ENCODE data around the gene KIAA0825. TPM values are rescaled to one million over a fixed set of nuclear protein-coding genes. Genes with fewer than 3 reads are reported as not detected.
"Not testable (repeated sequence)": the region's sequence is repeated elsewhere in the genome, so short reads cannot be mapped to it uniquely, and the experiment has no call there.

KIAA0825 gene
- total RNA-seq, 2 donors from 2014 or later: 2.6 to 3.0 TPM

DNA sequence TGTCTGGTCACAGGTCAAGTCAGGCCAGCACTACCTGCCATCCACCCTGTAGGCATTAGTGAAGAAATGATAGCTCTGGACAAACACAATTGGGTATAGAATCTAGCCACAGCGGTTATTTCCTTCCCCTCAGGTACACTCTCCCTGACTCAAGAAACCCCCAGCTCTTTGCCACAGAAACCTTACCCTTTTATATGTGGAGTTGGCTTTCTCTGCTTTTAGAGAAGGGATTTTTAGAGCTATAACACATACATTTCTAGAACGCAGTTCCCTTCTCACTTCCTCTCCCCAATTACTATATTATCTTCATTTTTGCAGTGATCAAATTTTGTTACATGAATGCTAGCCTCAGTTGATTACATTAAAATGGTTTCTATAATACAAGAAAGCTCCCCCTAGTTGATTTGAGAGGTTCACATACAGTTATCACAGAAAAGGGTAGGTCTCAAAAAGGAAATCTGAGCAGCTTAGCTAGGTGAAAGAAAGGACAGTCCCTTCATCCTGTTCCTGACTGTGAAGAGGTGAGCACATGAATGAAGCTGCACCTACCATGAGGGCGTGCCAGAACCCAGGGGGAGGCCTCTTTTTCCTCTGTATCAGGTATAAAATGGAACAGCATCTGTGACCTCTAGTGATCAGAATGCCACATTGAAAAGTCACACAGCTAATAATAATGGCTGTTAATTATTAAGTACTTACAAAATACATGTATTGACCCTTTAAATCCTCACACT lies 425.6 kb downstream of the KIAA0825 start:
- no peaks in the 10 kb centered on the region for H3K27me3 Mint-ChIP-seq
- ATAC-seq (no peak), DNase-seq (no peak)
- H3K9me3 ChIP-seq (ENCODE audit: control insufficient read depth, low read length, poor library complexity, severe bottlenecking): no peaks in the 10 kb centered on the region
- no peaks in the 10 kb centered on the region for H3K4me1 Mint-ChIP-seq
- no peak overlapping the region for H3K4me3 Mint-ChIP-seq
- H3K36me3 Mint-ChIP-seq (ENCODE audit: low read depth): no peaks in the 10 kb centered on the region
- H3K27ac Mint-ChIP-seq: no peak overlapping the region

DNA sequence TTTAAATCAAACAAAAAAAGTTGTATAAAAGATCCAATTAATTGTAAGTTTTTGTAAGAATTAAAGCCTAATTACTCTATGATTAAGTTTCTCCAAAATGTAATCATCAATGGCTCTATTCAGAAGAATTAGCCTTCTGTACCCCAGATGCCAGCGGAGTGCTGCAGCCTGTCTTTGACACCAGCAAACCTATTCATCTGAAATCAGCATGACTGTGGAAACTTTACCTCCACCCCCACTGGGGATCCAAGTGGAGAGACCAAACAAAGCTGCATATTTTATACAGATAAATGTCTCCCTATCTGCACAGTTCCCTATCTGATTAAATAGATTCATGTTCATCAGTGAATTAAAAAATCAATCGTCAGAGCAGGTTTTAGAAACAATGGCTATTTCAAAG lies 426.8 kb downstream of the KIAA0825 start:
- H3K27me3 Mint-ChIP-seq: no peaks in the 10 kb centered on the region
- no peaks in the 10 kb centered on the region for H3K4me1 Mint-ChIP-seq
- no peaks in the 10 kb centered on the region for H3K9me3 ChIP-seq (ENCODE audit: control insufficient read depth, low read length, poor library complexity, severe bottlenecking)
- no peak overlapping the region for H3K4me3 Mint-ChIP-seq
- DNase-seq (no peak), ATAC-seq (no peak)
- no peak overlapping the region for H3K27ac Mint-ChIP-seq
- H3K36me3 Mint-ChIP-seq (ENCODE audit: low read depth): no peaks in the 10 kb centered on the region

DNA sequence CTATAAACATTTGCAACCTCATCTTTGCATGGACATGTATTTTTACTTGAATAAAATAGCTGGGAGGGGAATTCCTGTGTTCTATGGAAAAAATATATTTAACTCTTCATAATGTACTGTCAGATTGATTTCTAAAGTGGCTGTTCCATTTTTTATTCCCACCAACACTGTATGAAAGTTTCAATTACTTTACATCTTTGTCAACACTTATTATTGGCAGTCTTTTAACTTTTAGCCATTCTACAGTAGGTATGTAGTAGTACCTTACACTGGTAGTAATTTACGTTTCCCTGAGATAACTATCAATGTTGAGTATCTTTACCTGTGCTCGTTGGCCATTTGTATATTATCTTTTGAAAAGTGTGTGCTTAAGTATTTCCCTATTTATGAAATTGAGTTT lies 429.7 kb downstream of the KIAA0825 start:
- H3K27ac Mint-ChIP-seq: no peak overlapping the region
- H3K4me3 Mint-ChIP-seq: no peak overlapping the region
- no peaks in the 10 kb centered on the region for H3K27me3 Mint-ChIP-seq
- H3K4me1 Mint-ChIP-seq: no peaks in the 10 kb centered on the region
- DNase-seq (no peak), ATAC-seq (no peak)
- no peaks in the 10 kb centered on the region for H3K36me3 Mint-ChIP-seq (ENCODE audit: low read depth)
- no peaks in the 10 kb centered on the region for H3K9me3 ChIP-seq (ENCODE audit: control insufficient read depth, low read length, poor library complexity, severe bottlenecking)

DNA sequence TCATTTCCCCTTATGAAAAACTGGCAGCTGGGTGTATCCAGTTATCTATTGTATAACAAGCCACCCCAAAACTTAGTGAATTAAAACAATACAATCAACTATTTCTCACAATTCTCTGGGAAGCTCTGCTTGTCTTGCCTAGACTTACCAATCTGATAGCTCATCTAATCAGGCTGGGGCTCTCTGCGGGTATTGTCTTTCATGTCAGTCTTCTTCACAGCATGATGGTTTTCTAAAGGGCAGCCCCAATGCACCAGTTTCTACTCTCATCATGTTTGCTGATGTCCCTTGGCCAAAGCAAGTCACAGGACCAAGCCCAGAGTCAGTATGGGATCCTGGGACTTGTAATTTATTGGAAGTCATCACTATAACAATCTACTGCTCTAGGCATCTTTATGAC lies 433.5 kb downstream of the KIAA0825 start:
- no peaks in the 10 kb centered on the region for H3K9me3 ChIP-seq (ENCODE audit: control insufficient read depth, low read length, poor library complexity, severe bottlenecking)
- DNase-seq (no peak), ATAC-seq (no peak)
- Mint-ChIP-seq H3K4me1 (peaks cover 3% of the 10 kb centered on the region), H3K4me3 (no peak overlapping the region), H3K27me3 (no peaks in the 10 kb centered on the region), H3K36me3 (ENCODE audit: low read depth) (no peaks in the 10 kb centered on the region), H3K27ac (no peak overlapping the region)

DNA sequence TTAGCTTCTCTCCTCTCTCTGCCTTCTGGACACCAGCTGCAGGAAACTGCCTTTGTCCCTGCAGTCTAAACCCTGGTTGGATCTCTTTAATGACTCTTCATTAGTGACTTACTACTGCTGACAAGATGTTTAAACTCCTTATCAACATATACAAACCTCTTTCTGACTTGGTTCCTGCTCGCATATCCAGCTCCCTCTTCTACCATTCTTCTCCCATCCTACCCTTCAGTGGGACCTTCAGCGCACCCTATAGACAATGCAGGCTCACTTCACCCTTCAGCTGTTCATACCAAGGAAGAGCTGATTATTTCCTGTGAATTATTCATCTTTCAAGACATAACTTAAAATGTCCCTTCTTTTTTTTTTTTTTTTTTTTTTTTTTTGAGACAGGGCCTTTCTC lies 436.5 kb downstream of the KIAA0825 start:
- H3K36me3 Mint-ChIP-seq (ENCODE audit: low read depth): no peaks in the 10 kb centered on the region
- peaks cover 3% of the 10 kb centered on the region for H3K4me1 Mint-ChIP-seq
- no peak overlapping the region for H3K4me3 Mint-ChIP-seq
- no peaks in the 10 kb centered on the region for H3K27me3 Mint-ChIP-seq
- no peak overlapping the region for H3K27ac Mint-ChIP-seq
- ATAC-seq (no peak), DNase-seq (no peak)
- H3K9me3 ChIP-seq (ENCODE audit: control insufficient read depth, low read length, poor library complexity, severe bottlenecking): no peaks in the 10 kb centered on the region

DNA sequence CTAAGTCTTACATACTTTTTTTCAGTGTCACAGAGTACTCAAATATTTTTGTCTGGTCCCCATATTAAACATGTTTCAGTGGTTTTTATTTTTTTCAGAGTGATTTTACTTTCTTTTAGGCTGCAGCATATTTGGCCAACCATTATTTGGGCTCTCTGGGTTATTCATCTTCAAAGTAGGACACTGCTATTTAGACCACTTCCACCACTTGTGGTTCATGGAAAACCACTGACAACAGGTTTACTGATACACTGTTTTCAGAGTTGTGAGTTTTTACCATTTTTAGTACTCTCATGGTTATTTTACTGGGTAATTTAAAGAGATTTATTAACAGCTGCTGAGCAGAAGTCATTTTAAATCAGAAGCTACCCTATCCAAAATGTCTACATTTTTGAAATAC lies 437.6 kb downstream of the KIAA0825 start:
- no peaks in the 10 kb centered on the region for H3K36me3 Mint-ChIP-seq (ENCODE audit: low read depth)
- ATAC-seq (no peak), DNase-seq (no peak)
- H3K4me1 Mint-ChIP-seq: peaks cover 3% of the 10 kb centered on the region
- H3K4me3 Mint-ChIP-seq: no peak overlapping the region
- H3K9me3 ChIP-seq (ENCODE audit: control insufficient read depth, low read length, poor library complexity, severe bottlenecking): no peaks in the 10 kb centered on the region
- H3K27ac Mint-ChIP-seq: no peak overlapping the region
- H3K27me3 Mint-ChIP-seq: no peaks in the 10 kb centered on the region

DNA sequence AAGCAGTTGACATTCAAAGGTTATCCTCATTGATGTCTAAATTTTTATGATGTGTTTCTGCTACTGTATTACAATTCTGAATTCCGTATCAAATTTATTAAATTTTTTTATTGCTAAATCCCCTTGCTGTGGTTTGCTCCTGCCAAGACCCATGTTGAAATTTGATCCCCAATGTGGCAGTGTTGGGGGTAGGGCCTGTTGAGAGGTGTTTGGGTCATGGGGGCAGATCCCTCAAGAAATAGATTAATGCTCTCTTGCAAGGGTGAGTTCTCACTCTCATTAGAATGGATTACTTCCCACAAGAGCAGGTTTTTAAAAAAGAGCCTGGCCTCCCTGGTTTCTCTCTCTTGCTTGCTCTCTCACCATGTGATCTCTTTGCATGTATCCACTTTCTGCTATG lies 442.5 kb downstream of the KIAA0825 start:
- no peak for DNase-seq
- Mint-ChIP-seq H3K36me3 (ENCODE audit: low read depth) (no peaks in the 10 kb centered on the region), H3K27me3 (no peaks in the 10 kb centered on the region), H3K27ac (no peak overlapping the region), H3K4me1 (peaks cover 3% of the 10 kb centered on the region), H3K4me3 (no peak overlapping the region)
- ATAC-seq: no peak
- no peaks in the 10 kb centered on the region for H3K9me3 ChIP-seq (ENCODE audit: control insufficient read depth, low read length, poor library complexity, severe bottlenecking)

DNA sequence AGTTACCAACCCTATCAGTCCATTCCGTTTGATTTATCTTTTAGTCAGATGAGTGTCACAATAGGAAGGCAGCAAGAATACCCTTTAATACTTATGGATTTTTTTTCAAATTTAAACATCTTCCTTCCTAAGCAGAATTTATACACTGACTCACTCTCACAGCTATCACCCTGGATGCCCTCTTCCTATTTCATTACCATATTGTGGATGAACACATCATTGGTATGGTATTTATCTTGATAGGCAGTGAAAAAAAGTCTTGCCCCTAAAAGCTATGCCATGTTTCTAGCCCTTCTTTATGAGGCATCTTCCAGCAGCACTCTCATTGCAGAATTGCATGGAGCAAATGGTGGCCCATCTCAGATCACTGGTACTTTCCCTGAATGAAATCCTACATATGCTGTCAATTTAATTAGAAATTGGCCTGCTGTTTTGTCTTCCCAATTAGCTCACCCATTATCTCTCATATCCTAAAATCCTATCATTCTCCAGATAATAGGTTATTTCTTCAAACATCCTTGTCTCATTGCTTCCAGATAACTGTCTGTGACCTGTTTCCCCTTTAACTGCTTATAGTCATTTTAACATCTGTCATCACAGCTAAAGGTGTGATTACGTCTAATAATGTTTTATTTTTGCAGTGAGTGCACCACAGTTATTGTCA lies 443.5 kb downstream of the KIAA0825 start:
- Mint-ChIP-seq H3K27ac (no peak overlapping the region), H3K27me3 (no peaks in the 10 kb centered on the region), H3K36me3 (ENCODE audit: low read depth) (no peaks in the 10 kb centered on the region), H3K4me3 (no peak overlapping the region), H3K4me1 (no peaks in the 10 kb centered on the region)
- no peak for DNase-seq
- H3K9me3 ChIP-seq (ENCODE audit: control insufficient read depth, low read length, poor library complexity, severe bottlenecking): no peaks in the 10 kb centered on the region
- no peak for ATAC-seq

DNA sequence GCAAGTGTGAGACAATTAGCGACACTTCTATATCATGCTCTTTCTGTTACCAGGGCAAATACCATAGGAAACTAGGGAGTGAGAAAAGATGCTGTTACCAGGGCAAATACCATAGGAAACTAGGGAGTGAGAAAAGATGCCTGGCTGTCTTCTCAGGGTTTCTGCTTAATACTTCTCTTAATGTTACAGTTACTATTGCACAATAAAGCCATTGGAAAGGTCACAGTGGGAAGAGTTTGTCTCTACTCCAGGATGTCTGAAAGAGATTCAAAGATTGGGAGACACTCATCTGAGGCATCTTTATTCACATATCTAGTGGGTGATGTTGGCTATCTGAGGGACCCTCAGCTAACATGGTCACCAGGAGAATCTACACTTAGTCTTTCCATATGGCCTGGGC lies 445.3 kb downstream of the KIAA0825 start:
- H3K27me3 Mint-ChIP-seq: no peaks in the 10 kb centered on the region
- no peaks in the 10 kb centered on the region for H3K9me3 ChIP-seq (ENCODE audit: control insufficient read depth, low read length, poor library complexity, severe bottlenecking)
- H3K27ac Mint-ChIP-seq: no peak overlapping the region
- ATAC-seq (no peak), DNase-seq (no peak)
- no peaks in the 10 kb centered on the region for H3K4me1 Mint-ChIP-seq
- H3K36me3 Mint-ChIP-seq (ENCODE audit: low read depth): no peaks in the 10 kb centered on the region
- no peak overlapping the region for H3K4me3 Mint-ChIP-seq

DNA sequence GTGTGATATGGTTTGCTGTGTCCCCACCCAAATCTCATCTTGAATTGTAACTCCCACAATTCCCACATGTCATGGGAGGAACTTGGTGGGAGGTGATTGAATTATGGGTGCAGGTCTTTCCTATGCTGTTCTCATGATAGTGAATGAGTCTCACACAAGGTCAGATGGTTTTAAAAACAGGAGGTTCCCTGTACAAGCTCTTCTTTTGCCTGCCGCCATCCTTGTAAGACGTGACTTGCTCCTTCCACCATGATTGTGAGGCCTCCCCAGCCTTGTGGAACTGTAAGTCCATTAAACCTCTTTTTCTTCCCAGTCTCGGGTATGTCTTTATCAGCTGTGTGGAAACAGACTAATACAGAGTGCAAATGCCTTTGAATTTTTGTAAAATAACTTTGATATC lies 447.3 kb downstream of the KIAA0825 start:
- not testable (repeated sequence) for ATAC-seq; H3K27ac Mint-ChIP-seq; DNase-seq; H3K9me3 ChIP-seq (ENCODE audit: control insufficient read depth, low read length, poor library complexity, severe bottlenecking); H3K4me1 Mint-ChIP-seq; H3K36me3 Mint-ChIP-seq (ENCODE audit: low read depth); H3K4me3 Mint-ChIP-seq; H3K27me3 Mint-ChIP-seq

DNA sequence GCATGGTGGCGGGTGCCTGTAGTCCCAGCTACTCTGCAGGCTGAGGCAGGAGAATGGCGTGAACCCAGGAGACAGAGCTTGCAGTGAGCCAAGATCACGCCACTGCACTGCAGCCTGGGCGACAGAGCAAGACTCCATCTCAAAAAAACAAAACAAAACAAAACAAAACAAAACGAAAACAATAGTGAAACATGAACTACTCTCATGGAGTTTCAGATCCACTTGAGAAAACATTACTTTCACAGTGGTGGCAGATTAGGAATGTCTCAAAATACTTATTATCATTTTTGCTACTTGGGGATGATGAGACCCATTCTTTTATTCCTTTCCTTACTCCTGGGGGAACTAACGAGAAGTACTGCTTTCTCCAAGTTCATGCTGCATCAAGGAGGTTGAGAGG lies 448.2 kb downstream of the KIAA0825 start:
- H3K4me1 Mint-ChIP-seq; H3K27ac Mint-ChIP-seq; H3K4me3 Mint-ChIP-seq; H3K27me3 Mint-ChIP-seq; DNase-seq; H3K36me3 Mint-ChIP-seq (ENCODE audit: low read depth); H3K9me3 ChIP-seq (ENCODE audit: control insufficient read depth, low read length, poor library complexity, severe bottlenecking); ATAC-seq: not testable (repeated sequence)

DNA sequence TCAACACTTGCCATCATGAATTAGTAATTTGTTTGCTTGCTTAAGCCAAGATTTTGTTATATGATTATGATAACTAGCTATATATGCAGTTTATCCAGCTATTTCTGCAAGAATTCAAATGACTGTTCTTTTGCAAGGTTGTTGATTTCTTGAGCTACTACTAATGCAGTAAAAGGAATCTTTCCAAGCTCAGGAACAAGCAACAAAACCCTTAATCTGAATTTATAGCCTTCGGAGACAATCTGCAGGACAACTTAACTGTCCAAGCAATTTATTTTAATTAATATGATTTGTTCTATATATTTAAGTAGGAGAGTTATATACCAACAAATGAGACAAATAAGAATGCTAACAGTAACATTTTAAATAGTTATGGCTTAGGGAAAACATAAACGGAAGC lies 450.3 kb downstream of the KIAA0825 start:
- no peak overlapping the region for H3K4me3 Mint-ChIP-seq
- H3K27ac Mint-ChIP-seq: no peak overlapping the region
- H3K36me3 Mint-ChIP-seq (ENCODE audit: low read depth): no peaks in the 10 kb centered on the region
- H3K4me1 Mint-ChIP-seq: no peaks in the 10 kb centered on the region
- H3K9me3 ChIP-seq (ENCODE audit: control insufficient read depth, low read length, poor library complexity, severe bottlenecking): no peaks in the 10 kb centered on the region
- DNase-seq: no peak
- no peaks in the 10 kb centered on the region for H3K27me3 Mint-ChIP-seq
- no peak for ATAC-seq

DNA sequence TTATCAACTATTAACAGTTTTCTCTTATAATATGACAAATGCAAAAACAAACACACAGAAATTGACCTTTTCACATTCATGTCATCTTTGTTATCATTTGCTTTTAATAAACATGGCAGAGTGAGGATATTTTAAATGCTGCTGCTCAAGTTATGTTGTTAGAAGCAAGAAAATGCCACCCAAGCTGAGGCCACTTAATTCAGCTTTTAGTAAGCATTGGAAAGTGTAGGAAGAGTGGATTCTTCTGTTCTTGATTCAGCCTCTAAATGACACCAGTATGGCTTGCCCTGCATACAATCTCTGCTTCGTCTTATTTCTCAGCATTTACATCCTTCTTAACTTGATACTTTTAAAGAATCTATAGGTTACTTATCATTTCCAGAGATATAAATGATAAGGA lies 456.6 kb downstream of the KIAA0825 start:
- Mint-ChIP-seq H3K4me3 (no peak overlapping the region), H3K4me1 (no peaks in the 10 kb centered on the region), H3K36me3 (ENCODE audit: low read depth) (no peaks in the 10 kb centered on the region), H3K27me3 (no peaks in the 10 kb centered on the region), H3K27ac (no peak overlapping the region)
- ATAC-seq (no peak), DNase-seq (no peak)
- no peaks in the 10 kb centered on the region for H3K9me3 ChIP-seq (ENCODE audit: control insufficient read depth, low read length, poor library complexity, severe bottlenecking)

DNA sequence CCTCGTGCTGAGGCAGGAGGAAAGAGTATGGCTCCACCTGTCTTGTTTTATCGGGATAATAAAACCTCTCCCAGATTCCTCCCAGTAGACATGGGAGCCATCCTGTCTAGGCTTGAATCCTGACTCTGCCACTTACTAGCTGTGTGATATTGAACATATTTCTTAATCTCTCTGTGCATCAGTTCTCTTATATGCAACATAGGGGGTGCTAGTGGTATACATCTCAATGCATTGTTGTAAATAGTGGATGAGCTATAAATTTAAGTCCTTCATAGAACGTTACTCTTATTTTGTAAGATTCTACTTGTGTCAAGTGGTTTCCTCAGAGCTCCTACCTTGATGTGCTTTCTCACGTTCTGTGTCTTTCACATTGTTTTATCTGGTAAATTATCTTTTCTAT lies 459.3 kb downstream of the KIAA0825 start:
- no peak overlapping the region for H3K27ac Mint-ChIP-seq
- no peak overlapping the region for H3K4me3 Mint-ChIP-seq
- ATAC-seq (no peak), DNase-seq (no peak)
- H3K4me1 Mint-ChIP-seq: no peaks in the 10 kb centered on the region
- H3K27me3 Mint-ChIP-seq: no peaks in the 10 kb centered on the region
- no peaks in the 10 kb centered on the region for H3K9me3 ChIP-seq (ENCODE audit: control insufficient read depth, low read length, poor library complexity, severe bottlenecking)
- H3K36me3 Mint-ChIP-seq (ENCODE audit: low read depth): no peaks in the 10 kb centered on the region
